HEK293 (cell line): ENCODE results near the gene FOXP1.
A peak's percentile ranks its signal among the peaks of the same experiment; 100 is the strongest.

Experiments
- CTCF ChIA-PET: fragments of 350-600 bp; formaldehyde crosslinking; extraction: SDS; loops from one replicate; lab custom pipeline; 2021; ENCODE audit warnings: antibody characterized with exemption; lab: Yijun Ruan, JAX
- POLR2A ChIA-PET: fragments of 300-600 bp; formaldehyde crosslinking; extraction: SDS; loops from one replicate; lab custom pipeline; 2020; ENCODE audit warnings: antibody characterized with exemption, inconsistent platforms; lab: Yijun Ruan, JAX
- H3K27ac ChIP-seq: fragments of 200-500 bp; sonication (Bioruptor generic); 2 replicates; pipeline ENCODE4 v1.5.1; 2014; ENCODE audit warnings: low read depth, low read length, control low read depth, inconsistent platforms; ENCODE audit errors: extremely low read depth
- H3K36me3 ChIP-seq, 2 experiments: fragments of 200-500 bp in 1 of 2; sonication (Bioruptor generic) in 1 of 2; 1 replicate in 1 of 2; 2 replicates in 1 of 2; pipeline ENCODE4 v1.5.1; 2014 to 2017; ENCODE audit warnings: inconsistent platforms in 2 of 2, low read length in 2 of 2; ENCODE audit not compliant: control insufficient read depth in 2 of 2, insufficient read depth in 1 of 2
- H3K4me1 ChIP-seq: fragments of 200-500 bp; sonication (Bioruptor generic); 2 replicates; pipeline ENCODE4 v1.5.1; 2014; ENCODE audit warnings: mild to moderate bottlenecking, low read length, inconsistent platforms; ENCODE audit not compliant: control insufficient read depth, insufficient read depth
- H3K4me3 ChIP-seq: 2 replicates; pipeline ENCODE4 v1.5.1; 2011; ENCODE audit warnings: low read depth, mild to moderate bottlenecking, control low read depth, low read length, moderate library complexity
- H3K9me3 ChIP-seq: fragments of 200-500 bp; sonication (Bioruptor generic); 2 replicates; pipeline ENCODE4 v1.5.1; 2014; ENCODE audit warnings: low read depth, low read length, inconsistent platforms; ENCODE audit not compliant: control insufficient read depth, insufficient read depth
- ELK4 ChIP-seq: IDR thresholded peaks from 2 replicates; pipeline ENCODE4 v1.6.1; 2011; ENCODE audit warnings: mild to moderate bottlenecking, low read depth, low read length, borderline replicate concordance
- GFI1B ChIP-seq: fragments of 450-650 bp; formaldehyde crosslinking; IDR thresholded peaks from 2 replicates; pipeline ENCODE4 v1.5.1; 2016; ENCODE audit warnings: missing biosample characterization, missing genetic modification characterization
- GLIS1 ChIP-seq: fragments of 450-650 bp; formaldehyde crosslinking; IDR thresholded peaks from 2 replicates; pipeline ENCODE4 v1.5.1; 2016; ENCODE audit warnings: missing biosample characterization, missing genetic modification characterization
- OVOL3 ChIP-seq: fragments of 450-650 bp; formaldehyde crosslinking; IDR thresholded peaks from 2 replicates; pipeline ENCODE4 v1.5.1; 2016; ENCODE audit warnings: missing biosample characterization, missing genetic modification characterization
- ZBTB11 ChIP-seq: fragments of 450-650 bp; formaldehyde crosslinking; conservative IDR thresholded peaks from 2 replicates; pipeline ENCODE4 v1.5.1; 2016; ENCODE audit warnings: low read depth, missing biosample characterization, missing genetic modification characterization
- ZIC2 ChIP-seq: fragments of 450-650 bp; formaldehyde crosslinking; IDR thresholded peaks from 2 replicates; pipeline ENCODE4 v1.5.1; 2016; ENCODE audit warnings: missing biosample characterization, missing genetic modification characterization
- ZNF10 ChIP-seq: fragments of 450-650 bp; formaldehyde crosslinking; IDR thresholded peaks from 2 replicates; pipeline ENCODE4 v1.5.1; 2017; ENCODE audit warnings: missing biosample characterization, missing genetic modification characterization
- ZNF140 ChIP-seq: fragments of 450-650 bp; formaldehyde crosslinking; IDR thresholded peaks from 2 replicates; pipeline ENCODE4 v1.5.1; 2016; ENCODE audit warnings: missing biosample characterization, missing genetic modification characterization
- ZNF2 ChIP-seq: fragments of 450-650 bp; formaldehyde crosslinking; IDR thresholded peaks from 2 replicates; pipeline ENCODE4 v1.5.1; 2016; ENCODE audit warnings: missing biosample characterization, missing genetic modification characterization
- ZNF211 ChIP-seq: fragments of 450-650 bp; formaldehyde crosslinking; IDR thresholded peaks from 2 replicates; pipeline ENCODE4 v1.5.1; 2016; ENCODE audit warnings: low read depth, missing biosample characterization, missing genetic modification characterization
- ZNF274 ChIP-seq, 2 experiments: fragments of 200-500 bp in 1 of 2; fragments of 450-650 bp in 1 of 2; sonication (Bioruptor generic) in 1 of 2; formaldehyde crosslinking in 1 of 2; IDR thresholded peaks; 2 replicates each; pipeline versions ENCODE4 v1.5.1 to v1.6.1; 2014 to 2016; ENCODE audit warnings: borderline replicate concordance in 1 of 2, inconsistent platforms in 1 of 2, low read length in 1 of 2, missing biosample characterization in 1 of 2, missing genetic modification characterization in 1 of 2
- ZNF544 ChIP-seq: fragments of 450-650 bp; formaldehyde crosslinking; IDR thresholded peaks from 2 replicates; pipeline ENCODE4 v1.5.0; 2017; ENCODE audit warnings: missing biosample characterization, missing genetic modification characterization
- ZNF561 ChIP-seq: fragments of 450-650 bp; IDR thresholded peaks from 2 replicates; pipeline ENCODE4 v1.5.1; 2018; ENCODE audit warnings: missing biosample characterization, missing genetic modification characterization, borderline replicate concordance
- ZNF692 ChIP-seq: fragments of 450-650 bp; formaldehyde crosslinking; IDR thresholded peaks from 2 replicates; pipeline ENCODE4 v1.5.1; 2016; ENCODE audit warnings: missing biosample characterization, missing genetic modification characterization

The FOXP1 gene

GRCh38 chr3:71153713-71154112, 429.8 kb downstream of the FOXP1 start (continued):
- TF ChIP-seq OVOL3 (tag by site-specific recombination) = no peak
- TF ChIP-seq ZBTB11 = no peak
- TF ChIP-seq, all 188 proteins: peak for 0

GRCh38 chr3:71152892-71153265, 430.6 kb downstream of the FOXP1 start:
- Histone ChIP-seq H3K4me1 (no peaks in the 10 kb centered on the region; the same call in 1 of the 2 replicates), H3K9me3 (no peaks in the 10 kb centered on the region), H3K27ac (no peak overlapping the region), H3K36me3 (no peaks in the 10 kb centered on the region), H3K4me3 (no peak overlapping the region)
- ChIA-PET CTCF (no interaction called here), POLR2A (no interaction called here)
- TF ChIP-seq ZNF544 (tag by site-specific recombination) (no peak), ELK4 (no peak), GFI1B (tag by site-specific recombination) (no peak)

- Histone ChIP-seq H3K36me3 (no peaks in the 10 kb centered on the region), H3K9me3 (no peaks in the 10 kb centered on the region), H3K4me1 (no peaks in the 10 kb centered on the region; the same call in 1 of the 2 replicates), H3K4me3 (no peak overlapping the region), H3K27ac (no peak overlapping the region)
- TF ChIP-seq ZNF561 (tag by site-specific recombination) (no peak), GLIS1 (no peak), ZNF10 (tag by site-specific recombination) (peak; percentile 63; the same call in 1 of the 2 replicates), ZIC2 (tag by site-specific recombination) (0 out of 2 replicates have a peak, but pooled peaks have one; percentile 14), ZNF211 (tag by site-specific recombination) (no peak), ZNF692 (tag by site-specific recombination) (no peak), ZNF140 (tag by site-specific recombination) (no peak), GFI1B (tag by site-specific recombination) (no peak), ZNF2 (tag by site-specific recombination) (no peak), ZNF274 (IDR thresholded peaks at IDR 0.05; ENCODE audit: low read length) (no peak), ZNF274 (tag by site-specific recombination; IDR thresholded peaks at IDR 0.05; ENCODE audit: borderline replicate concordance) (no peak)
- POLR2A ChIA-PET = no interaction called here
- CTCF ChIA-PET = no interaction called here
Measured at GRCh38 chr3:71152039-71152891, 431.3 kb downstream of the FOXP1 start.
